AG10803 (cell line): ENCODE measurements around the gene DPM1.
A peak's percentile ranks its signal among the peaks of the same experiment; 100 is the strongest.

Experiments
- DNase-seq: peaks from one replicate; pipeline ENCODE4 v3.0.0; 2010; ENCODE audit warnings: low read depth
- H3K4me3 ChIP-seq: 2 replicates; pipeline ENCODE4 v1.5.1; 2011; ENCODE audit warnings: mild to moderate bottlenecking, low read length, control low read depth
- CTCF ChIP-seq: conservative IDR thresholded peaks from 2 replicates; pipeline ENCODE4 v1.5.1; 2011; ENCODE audit warnings: mild to moderate bottlenecking, low read length, control low read depth, inconsistent platforms

Gene DPM1

GRCh38 chr20:50911716-50912115 lies 46.6 kb downstream of the DPM1 start:
- DNase-seq: no peak
- no peak for TF ChIP-seq CTCF
- H3K4me3 ChIP-seq: no peak overlapping the region

- peak; percentile 90 for DNase-seq
- no peak overlapping the region for H3K4me3 ChIP-seq
- TF ChIP-seq CTCF: no peak
Observed at GRCh38 chr20:50911030-50911429, 47.3 kb downstream of the DPM1 start.

DNA sequence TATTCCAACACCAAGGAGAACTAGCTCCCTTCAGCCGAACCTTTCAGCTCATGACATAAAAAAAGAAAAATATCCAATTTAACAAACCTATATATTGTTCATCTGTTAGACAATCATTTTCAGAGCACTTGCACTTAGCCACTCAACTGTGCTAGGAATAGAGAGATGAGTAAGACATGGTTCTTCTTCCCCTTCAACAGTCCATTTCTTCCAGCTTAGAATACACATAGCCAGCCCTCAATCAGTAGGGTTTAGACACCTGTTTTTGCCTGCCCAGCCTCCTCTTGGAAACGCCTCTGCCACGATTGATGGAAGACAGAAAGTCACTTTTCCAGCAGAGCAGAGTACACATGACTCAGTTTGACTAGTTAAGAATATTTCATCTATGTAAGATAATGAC lies 48.9 kb downstream of the DPM1 start:
- no peak for TF ChIP-seq CTCF
- H3K4me3 ChIP-seq: no peak overlapping the region
- DNase-seq: no peak

GRCh38 chr20:50904067-50904570 lies 54.2 kb downstream of the DPM1 start:
- no peak for DNase-seq
- no peak for TF ChIP-seq CTCF

DNA sequence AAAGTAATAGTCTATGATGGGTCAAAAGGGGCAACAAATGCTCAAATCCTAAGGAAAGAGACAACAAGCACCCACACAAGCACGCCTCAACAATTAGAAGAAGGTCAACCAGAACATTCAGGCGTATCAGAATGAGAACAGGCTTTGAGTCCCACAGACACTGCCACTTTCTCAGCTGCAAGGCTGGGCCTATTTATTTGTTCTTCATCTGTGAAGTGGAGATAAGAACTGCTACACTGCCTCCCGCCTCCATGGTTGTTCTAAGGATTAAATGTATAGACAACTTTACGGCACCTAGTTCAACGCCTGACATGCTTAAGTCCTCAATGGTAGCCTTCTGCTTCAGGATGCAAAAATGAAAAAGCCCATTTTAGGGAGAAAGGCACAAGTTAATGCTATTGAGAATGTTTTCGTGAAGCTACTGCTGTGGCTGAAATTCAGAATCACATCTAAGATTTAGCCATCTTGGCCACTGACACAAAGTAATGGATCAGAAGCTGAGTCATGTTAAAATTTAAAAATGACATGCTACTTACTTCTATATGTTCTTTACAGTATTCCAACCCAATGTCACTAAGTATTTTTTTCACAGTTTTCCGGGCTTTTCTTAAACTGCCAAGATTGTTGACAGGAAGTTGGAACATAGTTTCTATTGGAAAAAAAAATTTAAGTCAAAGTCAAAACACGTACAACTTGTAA lies 54.8 kb downstream of the DPM1 start:
- no peak for TF ChIP-seq CTCF
- no peak overlapping the region for H3K4me3 ChIP-seq
- DNase-seq: no peak

More at GRCh38 chr20:50904067-50904570, 54.2 kb downstream of the DPM1 start:
- H3K4me3 ChIP-seq: no peak overlapping the region

- no peak for TF ChIP-seq CTCF
- DNase-seq: no peak
- no peak overlapping the region for H3K4me3 ChIP-seq
Observed at GRCh38 chr20:50901301-50901700, 57.0 kb downstream of the DPM1 start.

DNA sequence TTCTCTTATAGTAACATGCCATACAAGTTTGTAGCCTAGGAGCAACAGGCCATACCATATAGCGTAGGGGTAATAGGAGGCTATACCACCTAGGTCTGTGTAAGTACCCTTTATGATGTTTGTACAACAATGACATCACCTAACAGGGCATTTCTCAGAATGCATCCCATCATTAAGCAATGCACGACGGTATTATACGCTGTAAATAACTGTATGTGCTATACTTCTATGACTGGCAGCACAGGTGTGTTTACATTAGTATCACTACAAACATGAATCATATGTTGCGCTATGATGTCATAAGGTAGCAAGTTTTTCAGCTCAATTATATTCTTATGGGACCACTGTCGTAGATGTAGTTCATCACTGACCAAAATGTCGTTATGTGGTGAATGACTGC lies 58.1 kb downstream of the DPM1 start:
- DNase-seq: no peak
- TF ChIP-seq CTCF: no peak
- no peak overlapping the region for H3K4me3 ChIP-seq
